HG03108 (cell line): ENCODE measurements around the gene HECW1.
"Not testable (repeated sequence)": the region's sequence is repeated elsewhere in the genome, so short reads cannot be mapped to it uniquely, and the experiment has no call there.

Experiments used
- ATAC-seq: cut with Tn5 transposase; IDR thresholded peaks from one replicate; pipeline ENCODE4 v1.9.1; 2021; ENCODE audit warnings: moderate library complexity; ENCODE audit not compliant: unreplicated experiment

The HECW1 gene

GRCh38 chr7:43460733-43461348 is 348.4 kb downstream of the HECW1 start:
- no peak for ATAC-seq

GRCh38 chr7:43461349-43462024 is 349.0 kb downstream of the HECW1 start:
- no peak for ATAC-seq

GRCh38 chr7:43462836-43463235 is 350.4 kb downstream of the HECW1 start:
- ATAC-seq = no peak

GRCh38 chr7:43463401-43463980 is 351.0 kb downstream of the HECW1 start:
- no peak for ATAC-seq

- no peak for ATAC-seq
Measured at GRCh38 chr7:43465581-43466554, 353.4 kb downstream of the HECW1 start.

GRCh38 chr7:43467406-43467805 is 355.0 kb downstream of the HECW1 start:
- no peak for ATAC-seq

- ATAC-seq = no peak
Measured at GRCh38 chr7:43467846-43468245, 355.4 kb downstream of the HECW1 start.

GRCh38 chr7:43469051-43469450 is 356.6 kb downstream of the HECW1 start:
- ATAC-seq = no peak

- no peak for ATAC-seq
Measured at GRCh38 chr7:43470110-43470509, 357.7 kb downstream of the HECW1 start.

- no peak for ATAC-seq
Measured at GRCh38 chr7:43475983-43476382, 363.5 kb downstream of the HECW1 start.

GRCh38 chr7:43476896-43477295 is 364.4 kb downstream of the HECW1 start:
- ATAC-seq = no peak

GRCh38 chr7:43479042-43479441 is 366.6 kb downstream of the HECW1 start:
- ATAC-seq = no peak

GRCh38 chr7:43479543-43479942 is 367.1 kb downstream of the HECW1 start:
- no peak for ATAC-seq

GRCh38 chr7:43480581-43480980 is 368.1 kb downstream of the HECW1 start:
- no peak for ATAC-seq

GRCh38 chr7:43481902-43482678 is 369.6 kb downstream of the HECW1 start:
- ATAC-seq = no peak

- ATAC-seq = no peak
Measured at GRCh38 chr7:43482679-43483252, 370.3 kb downstream of the HECW1 start.

GRCh38 chr7:43484678-43485395 is 372.4 kb downstream of the HECW1 start:
- ATAC-seq = no peak

- no peak for ATAC-seq
Measured at GRCh38 chr7:43485580-43485979, 373.1 kb downstream of the HECW1 start.

GRCh38 chr7:43486008-43486407 is 373.6 kb downstream of the HECW1 start:
- ATAC-seq = not testable (repeated sequence)
